Stimulated activated CD8-positive, alpha-beta memory T cell treated with anti-CD3 and anti-CD28 coated beads, Interleukin-7, amount 100 ng/mL, for 1 hour (primary cell): ENCODE results near the gene ADK.
"Not testable (repeated sequence)": the region's sequence is repeated elsewhere in the genome, so short reads cannot be mapped to it uniquely, and the experiment has no call there.

ENCODE experiments used
- DNase-seq, 2 donors: peaks; one replicate each; pipeline ENCODE4 v3.0.0-alpha.2; 2020; ENCODE audit warnings: low read depth in 2 of 2

ADK gene

DNA sequence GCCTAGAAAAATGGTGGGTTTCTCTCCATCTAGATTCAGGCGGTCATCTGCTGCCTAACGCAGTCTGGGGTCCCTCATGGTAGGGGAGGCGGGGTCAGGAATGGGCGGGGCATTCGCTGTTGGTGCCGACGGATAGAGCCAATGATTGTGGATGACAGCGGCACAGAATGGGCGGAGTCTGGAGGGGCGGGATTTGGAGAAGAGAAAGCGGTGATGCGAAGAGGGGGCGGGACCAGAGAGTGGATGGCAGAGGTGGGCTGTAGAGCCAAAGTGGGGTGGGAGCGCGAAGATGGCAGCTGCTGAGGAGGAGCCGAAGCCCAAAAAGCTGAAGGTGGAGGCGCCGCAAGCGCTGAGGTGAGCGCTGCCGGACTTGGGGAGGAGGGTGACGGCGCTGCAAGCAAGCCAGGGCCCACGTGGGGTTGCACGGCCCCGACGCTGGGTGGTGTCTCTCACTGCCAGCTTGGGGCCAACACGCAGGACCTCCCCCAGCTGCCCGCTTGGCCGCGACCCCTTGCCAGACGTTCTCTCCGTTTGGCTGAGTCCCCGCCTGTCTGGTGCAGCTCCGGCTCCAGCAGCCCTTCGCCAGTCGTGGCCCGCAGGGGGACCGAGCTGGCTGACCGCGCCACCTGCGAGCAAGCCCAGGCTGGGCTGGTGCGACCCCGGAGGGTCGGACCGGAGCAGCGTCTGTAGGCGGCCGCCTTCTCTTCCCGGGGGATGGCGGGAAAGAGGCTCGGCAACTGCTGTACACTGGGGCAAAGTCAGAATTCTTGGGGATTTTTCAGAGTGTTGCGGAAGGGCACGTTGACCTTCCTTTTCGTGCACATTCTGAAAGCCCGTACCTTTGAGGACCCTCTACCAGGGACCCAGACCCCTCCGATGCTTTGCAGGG is at the start of gene ADK:
ADK (plus strand) TSS at position 232 of the 889 bp plus-strand sequence; CDS start at position 290, 58 bp downstream.
- DNase-seq = peak; percentile 99 to 100

- DNase-seq = no peak
Observed at GRCh38 chr10:74103560-74104258, 47.3 kb upstream of the ADK start.

DNA sequence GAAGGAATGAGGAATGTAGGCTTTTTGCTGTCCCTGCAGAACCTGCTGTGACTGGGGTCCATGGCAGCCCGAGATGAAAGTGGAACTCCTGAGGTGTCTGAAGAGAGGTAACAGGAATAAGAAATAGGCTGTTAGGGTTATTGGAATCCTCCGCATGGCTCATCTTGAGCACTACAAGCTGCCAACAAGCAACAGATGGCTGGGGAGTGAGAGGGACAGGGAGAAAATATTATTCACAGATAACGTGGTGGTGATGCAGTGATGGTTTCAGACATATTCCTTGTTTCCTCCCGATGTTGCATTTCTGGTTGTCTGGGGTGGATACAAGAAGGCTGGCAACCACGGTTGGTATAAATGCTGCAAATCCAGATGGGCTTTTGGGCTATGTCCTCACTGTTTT is 46.5 kb upstream of the ADK start:
- DNase-seq = no peak

GRCh38 chr10:74104996-74105395 is 46.0 kb upstream of the ADK start:
- no peak for DNase-seq

- no peak for DNase-seq
Observed at GRCh38 chr10:74107391-74107790, 43.6 kb upstream of the ADK start.

DNA sequence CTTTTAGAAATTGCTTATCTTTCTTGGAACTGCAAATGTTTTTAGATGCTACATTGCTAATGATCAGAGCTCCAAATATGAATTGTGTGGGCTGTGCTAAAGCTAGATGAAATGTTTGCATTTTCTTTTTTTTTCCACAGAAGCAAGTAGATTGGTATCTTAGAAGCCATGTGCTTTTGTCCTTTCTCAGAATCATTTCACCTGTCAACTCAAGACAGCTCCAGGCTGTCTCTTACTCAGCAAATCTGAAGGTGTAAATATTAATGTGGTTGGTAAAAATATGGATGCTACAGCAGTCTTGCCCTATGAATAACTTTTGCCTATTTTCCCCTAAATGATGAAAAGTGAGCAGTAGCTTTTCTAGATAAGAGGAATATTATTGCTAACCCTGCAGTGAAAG is 41.6 kb upstream of the ADK start:
- no peak for DNase-seq

DNA sequence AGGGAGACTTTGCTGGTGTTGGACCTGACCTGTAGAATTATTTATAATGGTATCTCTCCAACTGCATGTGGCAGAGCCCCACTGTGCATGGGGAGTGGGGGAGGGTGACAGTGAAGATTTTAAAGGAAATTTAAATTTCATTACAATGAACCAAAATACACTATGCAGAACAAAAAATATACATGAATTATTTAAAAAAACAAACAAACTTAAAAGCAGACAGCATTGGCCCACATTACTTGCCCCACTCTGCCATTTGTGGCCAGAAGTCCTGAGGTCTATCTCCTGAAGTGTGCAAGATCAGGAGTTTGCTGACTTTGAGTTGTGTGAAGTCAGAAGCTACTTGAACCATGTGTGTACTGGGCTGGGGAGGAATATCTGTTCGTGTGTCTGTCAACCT is 40.9 kb upstream of the ADK start:
- DNase-seq = no peak

- DNase-seq = no peak
Observed at GRCh38 chr10:74111799-74112198, 39.2 kb upstream of the ADK start.

DNA sequence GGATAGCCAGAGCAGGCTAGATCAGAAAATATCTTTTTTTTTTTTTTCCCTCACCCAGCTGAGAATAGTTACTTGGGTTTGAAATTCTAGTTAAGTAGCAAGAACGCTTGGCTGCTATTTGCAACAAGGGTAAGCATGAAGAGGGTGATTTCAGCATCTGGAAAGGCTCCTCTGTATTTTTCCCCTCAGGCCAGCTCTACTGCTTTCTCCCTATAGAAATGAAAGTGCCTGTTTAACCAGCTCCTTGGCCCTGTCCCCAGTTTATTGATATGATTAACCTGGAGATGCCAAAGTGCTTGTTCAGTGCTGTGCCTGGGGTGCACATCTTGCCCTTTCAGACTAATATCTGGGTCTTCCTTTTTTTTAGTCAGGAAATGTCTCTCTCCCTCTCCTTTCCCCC is 37.5 kb upstream of the ADK start:
- DNase-seq = no peak

DNA sequence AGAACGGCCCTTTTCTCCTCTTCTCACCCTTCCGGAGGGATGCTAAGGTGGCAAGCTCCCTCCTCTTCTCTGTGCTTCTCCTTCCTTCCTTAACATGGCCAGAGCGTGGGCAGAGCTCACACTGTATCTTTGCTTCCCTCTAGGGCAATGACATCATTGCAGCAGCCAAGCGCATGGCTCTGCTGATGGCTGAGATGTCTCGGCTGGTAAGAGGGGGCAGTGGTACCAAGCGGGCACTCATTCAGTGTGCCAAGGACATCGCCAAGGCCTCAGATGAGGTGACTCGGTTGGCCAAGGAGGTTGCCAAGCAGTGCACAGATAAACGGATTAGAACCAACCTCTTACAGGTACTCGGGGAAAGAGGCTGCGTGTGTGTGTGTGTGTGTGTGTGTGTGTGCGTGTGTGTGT is 37.0 kb upstream of the ADK start:
- no peak for DNase-seq

DNA sequence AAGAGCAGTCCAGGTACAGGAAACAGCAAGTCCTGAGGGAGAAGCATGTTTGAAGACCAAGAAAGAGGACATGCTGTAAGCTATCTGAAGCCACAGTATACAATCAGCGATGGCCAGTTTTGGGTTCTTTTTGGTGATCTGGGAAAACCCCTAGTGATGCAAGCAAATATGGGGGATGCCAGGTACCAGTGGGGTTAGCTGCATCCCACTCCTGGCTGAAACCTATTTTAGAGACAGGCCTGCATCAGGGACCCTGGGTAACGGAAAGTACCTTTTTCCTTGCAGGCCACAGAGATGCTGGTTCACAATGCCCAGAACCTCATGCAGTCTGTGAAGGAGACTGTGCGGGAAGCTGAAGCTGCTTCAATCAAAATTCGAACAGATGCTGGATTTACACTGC is 33.3 kb upstream of the ADK start:
- no peak for DNase-seq

DNA sequence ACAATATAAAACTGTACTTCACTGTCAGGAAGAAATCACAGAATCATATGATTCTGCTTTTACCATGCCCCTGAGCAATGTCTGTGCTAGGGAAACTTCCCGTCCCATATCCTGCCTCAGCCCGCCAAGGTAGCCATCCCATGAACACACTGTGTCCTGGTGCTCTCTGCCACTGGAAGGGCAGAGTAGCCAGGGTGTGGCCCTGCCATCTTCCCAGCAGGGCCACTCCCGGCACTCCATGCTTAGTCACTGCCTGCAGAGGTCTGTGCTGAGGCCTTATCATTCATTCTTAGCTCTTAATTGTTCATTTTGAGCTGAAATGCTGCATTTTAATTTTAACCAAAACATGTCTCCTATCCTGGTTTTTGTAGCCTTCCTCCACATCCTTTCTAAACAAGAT is 32.2 kb upstream of the ADK start:
- no peak for DNase-seq

GRCh38 chr10:74120911-74121310 is 30.1 kb upstream of the ADK start:
- no peak for DNase-seq

GRCh38 chr10:74121368-74121767 is 29.7 kb upstream of the ADK start:
- DNase-seq = no peak

DNA sequence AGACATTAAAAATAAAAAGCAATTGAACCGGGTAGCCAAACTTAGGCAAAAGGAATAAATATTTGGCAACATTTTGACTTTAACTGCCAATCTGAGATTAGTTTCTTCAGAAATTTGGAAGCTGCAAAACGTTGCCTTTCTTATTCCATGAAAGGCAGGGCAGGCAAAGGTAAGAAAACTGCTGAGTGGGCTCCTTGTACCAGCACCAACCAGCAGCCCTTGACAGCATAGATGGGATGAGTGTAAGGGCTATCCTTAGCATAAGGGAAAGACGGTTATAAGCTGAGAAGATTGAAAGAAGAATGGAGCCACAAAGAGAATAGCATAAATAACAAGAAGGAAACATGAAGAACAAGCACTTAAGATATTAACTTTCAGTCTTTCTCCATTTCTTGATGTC is 29.0 kb upstream of the ADK start:
- no peak for DNase-seq

- no peak for DNase-seq
Observed at GRCh38 chr10:74123081-74123480, 27.9 kb upstream of the ADK start.

- DNase-seq = no peak
Observed at GRCh38 chr10:74133923-74134820, 16.8 kb upstream of the ADK start.

- no peak for DNase-seq
Observed at GRCh38 chr10:74135452-74135851, 15.6 kb upstream of the ADK start.

DNA sequence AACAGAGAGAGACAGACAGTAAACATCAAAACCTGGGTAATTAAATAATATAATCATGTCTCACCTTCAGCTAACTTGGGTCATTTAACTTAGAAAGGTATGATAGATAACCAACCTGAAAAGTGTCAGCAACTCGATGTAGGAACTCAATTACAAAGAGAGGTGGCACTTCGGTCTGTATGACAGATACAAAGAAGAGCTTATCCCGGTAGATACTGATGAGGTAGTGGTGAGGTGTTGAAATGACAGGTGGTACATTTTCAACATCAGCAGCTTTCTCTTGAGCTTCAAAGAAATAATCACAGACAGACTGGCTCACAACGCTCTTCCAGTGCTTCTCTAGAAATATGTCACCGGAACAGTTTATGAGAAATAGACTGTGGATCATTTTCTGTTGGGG is 13.0 kb upstream of the ADK start:
- DNase-seq = no peak

DNA sequence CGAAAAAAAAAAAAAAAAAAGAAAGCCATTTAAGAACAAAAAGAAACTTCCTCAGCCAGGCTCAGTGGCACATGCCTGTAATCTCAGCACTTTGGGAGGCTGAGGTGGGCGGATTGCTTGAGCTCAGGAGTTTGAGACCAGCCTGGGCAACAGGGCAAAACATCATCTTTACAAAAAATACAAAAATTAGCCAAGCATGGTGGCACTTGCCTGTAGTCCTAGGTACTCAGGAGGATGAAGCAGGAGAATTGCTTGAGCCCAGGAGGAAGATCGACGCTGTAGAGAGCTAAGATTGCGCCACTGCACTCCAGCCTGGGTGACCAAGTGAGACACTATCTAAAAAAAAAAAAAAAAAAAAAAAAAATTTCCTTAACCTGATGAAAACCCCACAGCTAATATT is 12.4 kb upstream of the ADK start:
- DNase-seq = not testable (repeated sequence)

- DNase-seq = no peak
Observed at GRCh38 chr10:74139981-74140380, 11.0 kb upstream of the ADK start.

GRCh38 chr10:74140553-74140952 is 10.5 kb upstream of the ADK start:
- DNase-seq = no peak
